ENCODE data around the gene RILPL1.
"Not testable (repeated sequence)": the region's sequence is repeated elsewhere in the genome, so short reads cannot be mapped to it uniquely, and the experiment has no call there.

The RILPL1 gene

DNA sequence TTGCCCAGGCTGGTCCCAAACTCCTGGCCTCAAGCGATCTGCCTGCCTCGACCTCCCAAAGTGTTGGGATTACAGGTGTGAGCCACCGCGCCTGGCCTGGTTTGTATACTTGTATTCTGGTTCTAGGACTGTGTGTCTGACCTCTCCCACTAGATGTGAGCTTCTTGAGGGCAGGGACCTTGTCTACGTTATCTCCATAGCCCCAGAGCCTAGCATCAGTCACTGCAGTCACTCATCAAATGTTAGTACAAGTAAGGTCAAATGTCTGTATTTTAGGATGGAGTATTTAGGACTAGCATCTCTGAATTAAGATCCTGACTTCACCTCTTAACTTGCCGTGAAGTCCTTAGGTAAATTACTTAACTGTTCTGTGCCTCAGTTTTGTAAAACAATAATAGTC lies 99.9 kb downstream of the RILPL1 start:
- H3K4me3 ChIP-seq (ENCODE audit: low read depth, low read length), result no peak overlapping the region

- not testable (repeated sequence) for H3K4me3 ChIP-seq (ENCODE audit: low read depth, low read length)
Observed at GRCh38 chr12:123431951-123432817, 101.3 kb downstream of the RILPL1 start.

DNA sequence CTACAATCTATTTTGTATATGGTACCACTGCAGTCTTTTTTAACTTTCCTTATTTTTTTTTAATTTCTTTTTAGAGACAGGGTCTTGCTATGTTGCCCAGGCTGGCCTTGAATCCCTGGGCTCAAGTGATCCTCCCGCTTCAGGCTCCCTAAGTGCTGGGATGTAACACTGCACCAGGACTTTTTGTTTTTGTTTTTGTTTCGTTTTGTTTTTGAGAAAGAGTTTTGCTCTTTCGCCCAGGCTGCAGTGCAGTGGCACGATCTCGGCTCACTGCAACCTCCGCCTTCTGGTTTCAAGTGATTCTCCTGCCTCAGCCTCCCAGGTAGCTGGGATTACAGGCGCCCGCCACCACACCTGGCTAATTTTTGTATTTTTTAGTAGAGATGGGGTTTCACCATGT lies 104.4 kb downstream of the RILPL1 start:
- H3K4me3 ChIP-seq (ENCODE audit: low read depth, low read length), result not testable (repeated sequence)

DNA sequence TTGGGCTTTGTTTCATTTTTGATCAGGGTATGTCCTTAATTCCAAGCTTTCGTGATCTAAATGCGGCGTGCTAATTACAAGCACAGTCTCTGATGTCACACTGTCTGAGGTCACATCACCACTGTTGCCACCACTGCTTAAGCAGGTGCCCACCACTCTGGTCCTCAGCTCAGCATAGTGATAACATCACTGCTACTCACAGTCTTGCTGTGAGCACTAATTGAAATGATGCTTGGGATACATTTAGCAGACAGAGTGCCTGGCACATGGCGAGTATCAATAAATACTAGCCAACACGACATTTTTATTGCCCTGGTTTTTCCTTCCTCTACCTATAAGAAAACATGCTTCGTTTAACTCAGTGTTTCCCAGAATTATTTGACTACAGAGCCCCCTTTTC lies 104.9 kb downstream of the RILPL1 start:
- H3K4me3 ChIP-seq (ENCODE audit: low read depth, low read length), result no peak overlapping the region

DNA sequence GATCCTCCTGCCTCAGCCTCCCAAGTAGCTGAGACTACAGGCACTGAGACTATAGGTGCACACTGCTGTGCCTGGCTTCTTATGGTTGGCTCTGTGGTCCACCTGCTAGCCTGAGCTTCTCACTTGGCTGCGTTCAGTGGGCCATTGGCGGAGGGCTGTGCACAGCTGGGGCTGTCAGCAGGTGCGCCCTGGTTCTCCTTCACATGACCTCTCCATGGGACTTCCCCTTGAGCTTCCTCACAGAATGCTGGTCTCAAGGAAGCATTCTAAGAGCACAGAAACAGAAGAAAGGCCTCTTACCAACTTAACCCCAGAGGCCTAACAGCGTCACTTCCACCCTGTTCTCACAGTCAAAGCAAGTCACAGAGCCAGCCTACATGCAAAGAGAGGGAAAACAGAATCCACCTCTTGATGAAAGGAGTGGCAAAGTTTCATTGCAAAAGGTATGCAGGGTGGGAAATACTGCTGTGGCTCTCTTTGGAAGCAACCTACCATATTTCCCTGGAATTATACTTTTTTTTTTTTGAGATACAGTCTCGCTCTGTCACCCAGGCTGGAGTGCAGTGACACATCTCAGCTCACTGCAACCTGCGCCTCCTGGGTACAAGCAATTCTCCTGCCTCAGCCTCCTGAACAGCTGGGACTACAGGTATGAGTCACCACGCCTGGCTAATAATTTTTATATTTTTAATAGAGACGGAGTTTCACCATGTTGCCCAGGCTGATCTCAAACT lies 106.3 kb downstream of the RILPL1 start:
- no peak overlapping the region for H3K4me3 ChIP-seq (ENCODE audit: low read depth, low read length)

GRCh38 chr12:123421314-123421713 lies 112.2 kb downstream of the RILPL1 start:
- no peak overlapping the region for H3K4me3 ChIP-seq (ENCODE audit: low read depth, low read length)

Measured in iPS-11a (cell line).